IMR-90 (cell line): ENCODE results near the gene OAF. TPM values are rescaled to one million over a fixed set of nuclear protein-coding genes. Genes with fewer than 3 reads are reported as not detected.
A peak's percentile ranks its signal among the peaks of the same experiment; 100 is the strongest.

Experiments
- ATAC-seq: fragments of 200-7000 bp; cut with Tn5 transposase; 2 replicates; pipeline ENCODE4 v1.9.1; 2020; ENCODE audit warnings: low read depth, mild to moderate bottlenecking, moderate library complexity
- BruUV-seq: library from RNA; stranded (reverse); fragments of 400-500 nt; replicated peaks from 2 replicates; lab custom pipeline; 2021; lab: Mats Ljungman, UMichigan
- CTCF ChIA-PET: fragments of 300-600 bp; formaldehyde crosslinking; extraction: SDS; loops from one replicate; lab custom pipeline; 2021; ENCODE audit warnings: antibody characterized with exemption; lab: Yijun Ruan, JAX
- POLR2A ChIA-PET: fragments of 300-600 bp; sonication (Branson Sonifier 250); formaldehyde crosslinking; loops from one replicate; lab custom pipeline; 2022; ENCODE audit warnings: antibody characterized with exemption; ENCODE audit not compliant: unreplicated experiment; lab: Charles Lee
- DNase-seq: peaks from one replicate; pipeline ENCODE4 v3.0.0; 2013
- H2AFZ ChIP-seq: replicated peaks from 2 replicates; pipeline ENCODE3; 2013; ENCODE audit warnings: low read length, mild to moderate bottlenecking; ENCODE audit not compliant: poor library complexity
- H2AK5ac ChIP-seq: 2 replicates; pipeline ENCODE4 v1.6.1; 2013; ENCODE audit warnings: low read depth, low read length, inconsistent platforms
- H2AK9ac ChIP-seq: replicated peaks from 2 replicates; pipeline ENCODE3; 2013; ENCODE audit warnings: mild to moderate bottlenecking, low read depth, low read length, moderate library complexity; ENCODE audit not compliant: poor library complexity
- H2BK120ac ChIP-seq: 2 replicates; pipeline ENCODE4 v1.6.1; 2013; ENCODE audit warnings: low read depth, low read length, inconsistent platforms
- H2BK15ac ChIP-seq: 3 replicates; pipeline ENCODE4 v1.6.1; 2013; ENCODE audit warnings: low read depth, low read length, inconsistent platforms
- H2BK20ac ChIP-seq: 2 replicates; pipeline ENCODE4 v1.6.1; 2013; ENCODE audit warnings: low read depth, mild to moderate bottlenecking, inconsistent platforms, low read length, moderate library complexity
- H2BK5ac ChIP-seq: 2 replicates; pipeline ENCODE4 v1.6.1; 2013; ENCODE audit warnings: mild to moderate bottlenecking, low read depth, low read length, inconsistent platforms; ENCODE audit not compliant: poor library complexity, severe bottlenecking
- H3K14ac ChIP-seq: replicated peaks from 2 replicates; pipeline ENCODE4 v1.6.1; 2013; ENCODE audit warnings: low read depth, low read length, inconsistent platforms
- H3K18ac ChIP-seq: 2 replicates; pipeline ENCODE4 v1.6.1; 2013; ENCODE audit warnings: low read depth, low read length, control low read depth
- H3K23ac ChIP-seq: 2 replicates; pipeline ENCODE4 v1.6.1; 2013; ENCODE audit warnings: low read depth, low read length, inconsistent platforms
- H3K27ac ChIP-seq: 2 replicates; pipeline ENCODE4 v1.5.1; 2013; ENCODE audit warnings: mild to moderate bottlenecking, control low read depth, low read length; ENCODE audit not compliant: insufficient read depth
- H3K27me3 ChIP-seq: 2 replicates; pipeline ENCODE4 v1.6.1; 2013; ENCODE audit warnings: low read length; ENCODE audit not compliant: control insufficient read depth, insufficient read depth
- H3K36me3 ChIP-seq: 2 replicates; pipeline ENCODE4 v1.6.1; 2013; ENCODE audit warnings: low read length, mixed read lengths; ENCODE audit not compliant: control insufficient read depth, insufficient read depth
- H3K4ac ChIP-seq: 2 replicates; pipeline ENCODE4 v1.6.1; 2013; ENCODE audit warnings: low read depth, low read length, inconsistent platforms
- H3K4me1 ChIP-seq: 2 replicates; pipeline ENCODE4 v1.6.1; 2013; ENCODE audit warnings: low read length, mixed read lengths; ENCODE audit not compliant: control insufficient read depth, insufficient read depth
- H3K4me2 ChIP-seq: 2 replicates; pipeline ENCODE4 v1.6.1; 2013; ENCODE audit warnings: low read depth, mild to moderate bottlenecking, control low read depth, low read length, moderate library complexity
- H3K4me3 ChIP-seq: 2 replicates; pipeline ENCODE4 v1.5.1; 2013; ENCODE audit warnings: low read depth, mild to moderate bottlenecking, control low read depth, low read length, moderate library complexity; ENCODE audit not compliant: insufficient read depth
- H3K56ac ChIP-seq: 2 replicates; pipeline ENCODE4 v1.6.1; 2013; ENCODE audit warnings: low read length, inconsistent platforms; ENCODE audit not compliant: insufficient read depth; ENCODE audit errors: extremely low read depth
- H3K79me1 ChIP-seq, 2 experiments: 2 replicates each; pipeline ENCODE4 v1.6.1; 2013; ENCODE audit warnings: low read length in 2 of 2, inconsistent platforms in 1 of 2, low read depth in 1 of 2
- H3K9ac ChIP-seq: 2 replicates; pipeline ENCODE4 v1.6.1; 2013; ENCODE audit warnings: low read depth, low read length, control low read depth
- H3K9me1 ChIP-seq: 2 replicates; pipeline ENCODE4 v1.6.1; 2013; ENCODE audit warnings: low read length, inconsistent platforms; ENCODE audit not compliant: insufficient read depth
- H3K9me3 ChIP-seq: 2 replicates; pipeline ENCODE4 v1.6.1; 2013; ENCODE audit warnings: low read length; ENCODE audit not compliant: control insufficient read depth, insufficient read depth
- H4K20me1 ChIP-seq: 2 replicates; pipeline ENCODE4 v1.6.1; 2013; ENCODE audit warnings: low read length, inconsistent platforms; ENCODE audit not compliant: insufficient read depth
- H4K5ac ChIP-seq: 2 replicates; pipeline ENCODE4 v1.6.1; 2013; ENCODE audit warnings: mild to moderate bottlenecking, low read depth, low read length, control low read depth
- H4K8ac ChIP-seq, 2 experiments: 2 replicates each; pipeline ENCODE4 v1.6.1; 2013; ENCODE audit warnings: low read depth in 2 of 2, low read length in 2 of 2, control low read depth in 1 of 2, inconsistent platforms in 1 of 2
- H4K91ac ChIP-seq: 2 replicates; pipeline ENCODE4 v1.6.1; 2013; ENCODE audit warnings: low read depth, low read length, inconsistent platforms; ENCODE audit not compliant: insufficient read depth
- BHLHE40 ChIP-seq: fragments of 150-350 bp; IDR thresholded peaks from 2 replicates; pipeline ENCODE4 v1.6.1; 2016; ENCODE audit warnings: mild to moderate bottlenecking, low read depth, low read length
- MAFK ChIP-seq: IDR thresholded peaks from 2 replicates; pipeline ENCODE4 v1.6.1; 2012; ENCODE audit warnings: low read depth, low read length, improper control_type of control experiment
- MXI1 ChIP-seq: IDR thresholded peaks from 2 replicates; pipeline ENCODE4 v1.6.1; 2012; ENCODE audit warnings: low read depth, mild to moderate bottlenecking, low read length, moderate library complexity, borderline replicate concordance
- RAD21 ChIP-seq: IDR thresholded peaks from 2 replicates; pipeline ENCODE4 v1.6.1; 2012; ENCODE audit warnings: low read length, improper control_type of control experiment
- RFX5 ChIP-seq: IDR thresholded peaks from 2 replicates; pipeline ENCODE4 v1.8.0; 2012; ENCODE audit warnings: low read depth, mild to moderate bottlenecking, low read length, moderate library complexity
- WGBS, 2 experiments: methylation state at CpG; one replicate each; pipeline versions ENCODE4 v1.1.5 to v1.1.7; 2013; ENCODE audit warnings: missing lambda C conversion rate in 2 of 2; ENCODE audit not compliant: insufficient read length in 1 of 2; ENCODE audit errors: extremely low coverage in 2 of 2; 5-methylcytosine and 5-hydroxymethylcytosine counted together
- dilution Hi-C: fragments of 300-500 bp; cut with HindIII; formaldehyde crosslinking; loops from one replicate; pipeline ENCODE4 v1.14.3; 2018; ENCODE audit warnings: low sequenced_read_pairs; ENCODE audit not compliant: unreplicated experiment
- in situ Hi-C: fragments of 300-500 bp; cut with MboI; formaldehyde crosslinking; loops from 3 replicates; pipeline ENCODE4 v1.14.3; 2019; ENCODE audit warnings: low sequenced_read_pairs, inconsistent platforms, mixed read lengths
- intact Hi-C: fragments of 100-400 bp; cut with micrococcal nuclease; formaldehyde crosslinking; loops from 2 replicates; pipeline ENCODE4 v1.10.0; 2022
- polyA plus RNA-seq, 3 experiments: library from polyadenylated mRNA; depleted of rRNA; stranded (reverse); fragments of >200 nt; gene quantifications; 2 replicates each; pipeline ENCODE4 v1.2.3, GENCODE V29; 2012; ENCODE audit warnings: low replicate concordance in 1 of 3
- total RNA-seq: library from RNA; depleted of rRNA; stranded (reverse); fragments of >200 nt; gene quantifications from 2 replicates; pipeline ENCODE4 v1.2.3, GENCODE V29; 2012
- TF ChIP-seq, protein P1 (sequence below): fragments of 150-350 bp; IDR thresholded peaks from 2 replicates; pipeline ENCODE4 v1.6.1; 2017; ENCODE audit warnings: mild to moderate bottlenecking, antibody characterized with exemption, low read length, low read depth

The OAF gene
- total and polyA plus RNA-seq, 2 of the 4 experiments (the other 2 are of a cell fraction), result 9.9 to 42.0 TPM

DNA sequence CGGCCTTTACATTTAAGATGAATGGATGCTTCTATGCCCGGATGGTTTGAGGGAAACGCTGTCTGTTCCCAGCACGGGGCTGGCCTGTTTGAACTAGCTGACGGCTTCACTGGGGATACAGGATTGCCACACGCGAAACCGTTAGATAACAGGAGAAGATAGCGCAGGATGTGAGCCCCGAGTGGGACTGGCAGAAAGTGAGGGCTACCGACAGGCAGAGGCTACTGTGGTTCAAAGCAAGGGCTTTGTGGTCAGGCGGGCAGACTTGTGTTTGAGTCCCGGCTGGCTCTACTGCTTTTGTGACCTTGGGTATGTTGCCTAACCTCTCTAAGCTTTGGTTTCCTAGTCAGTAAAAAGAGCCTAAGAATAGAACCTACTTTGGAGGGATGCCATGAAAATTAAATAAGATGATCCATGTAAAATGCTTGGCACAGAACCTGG, 2.8 kb upstream of the OAF start:
- 54% methylated on average over 11 of the region's 13 CpGs; no CpG with 5 or more reads in 1 of the 2 experiments for WGBS, 2 experiments
- H3K4me2 ChIP-seq, result no peak overlapping the region

More for the DNA sequence above, 2.8 kb upstream of the OAF start:
- no peak overlapping the region for H3K18ac ChIP-seq
- in situ Hi-C loops (no loop called here), intact Hi-C loops (no loop called here), dilution Hi-C loops (no loop called here)
- POLR2A ChIA-PET, result no interaction called here
- no peaks in the 10 kb centered on the region for H4K20me1 ChIP-seq
- H3K27me3 ChIP-seq, result no peaks in the 10 kb centered on the region
- no TSS peak for BruUV-seq
- DNase-seq (no peak), ATAC-seq (no peak)
- H2BK120ac ChIP-seq, result peak overlapping the region; percentile 33; the same call in 1 of the 2 replicates
- H2AK9ac ChIP-seq, result peak overlapping the region; percentile 15
- no peak overlapping the region for H3K56ac ChIP-seq
- peaks cover 14% of the 10 kb centered on the region for H3K4me1 ChIP-seq
- 0 out of 2 replicates have a peak overlapping the region, but pooled peaks have one; percentile 29 for H3K14ac ChIP-seq
- H3K27ac ChIP-seq, result no peak overlapping the region
- TF ChIP-seq RAD21 (no peak), MAFK (no peak), MXI1 (no peak), RFX5 (no peak), BHLHE40 (no peak)
- TF ChIP-seq, protein P1, sequence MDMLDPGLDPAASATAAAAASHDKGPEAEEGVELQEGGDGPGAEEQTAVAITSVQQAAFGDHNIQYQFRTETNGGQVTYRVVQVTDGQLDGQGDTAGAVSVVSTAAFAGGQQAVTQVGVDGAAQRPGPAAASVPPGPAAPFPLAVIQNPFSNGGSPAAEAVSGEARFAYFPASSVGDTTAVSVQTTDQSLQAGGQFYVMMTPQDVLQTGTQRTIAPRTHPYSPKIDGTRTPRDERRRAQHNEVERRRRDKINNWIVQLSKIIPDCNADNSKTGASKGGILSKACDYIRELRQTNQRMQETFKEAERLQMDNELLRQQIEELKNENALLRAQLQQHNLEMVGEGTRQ, result no peak
- H3K4ac ChIP-seq, result peak overlapping the region; percentile 28; the same call in 1 of the 2 replicates
- CTCF ChIA-PET, result no interaction called here
- H3K9me3 ChIP-seq, result no peaks in the 10 kb centered on the region
- H4K91ac ChIP-seq, result no peak overlapping the region; the same call in 1 of the 2 replicates
- no peak overlapping the region for H3K4me3 ChIP-seq
- H2BK20ac ChIP-seq, result no peak overlapping the region
- H2BK15ac ChIP-seq, result 0 out of 3 replicates have a peak overlapping the region, but pooled peaks have one; percentile 64
- H2BK5ac ChIP-seq, result no peak overlapping the region
- no peak overlapping the region for H3K23ac ChIP-seq
- H3K36me3 ChIP-seq, result no peaks in the 10 kb centered on the region
- H3K9me1 ChIP-seq, result peaks cover 13% of the 10 kb centered on the region
- peaks cover 7 to 25% of the 10 kb centered on the region in 2 experiments; a peak in 3 of 4 replicates for H3K79me1 ChIP-seq
- no peak overlapping the region for H4K5ac ChIP-seq
- H2AFZ ChIP-seq, result peak overlapping the region; percentile 71
- H3K9ac ChIP-seq, result no peak overlapping the region
- peak overlapping the region in 1 of 2 experiments; percentile 42; a peak in 1 of 4 replicates for H4K8ac ChIP-seq
- peak overlapping the region; percentile 45 for H2AK5ac ChIP-seq
